GM21528 (cell line): ENCODE measurements around the gene SELENOO.

ENCODE experiments used
- ATAC-seq: cut with Tn5 transposase; IDR thresholded peaks from one replicate; pipeline ENCODE4 v1.9.1; 2021; ENCODE audit warnings: mild to moderate bottlenecking, moderate library complexity; ENCODE audit not compliant: unreplicated experiment, low FRiP score

SELENOO gene

DNA sequence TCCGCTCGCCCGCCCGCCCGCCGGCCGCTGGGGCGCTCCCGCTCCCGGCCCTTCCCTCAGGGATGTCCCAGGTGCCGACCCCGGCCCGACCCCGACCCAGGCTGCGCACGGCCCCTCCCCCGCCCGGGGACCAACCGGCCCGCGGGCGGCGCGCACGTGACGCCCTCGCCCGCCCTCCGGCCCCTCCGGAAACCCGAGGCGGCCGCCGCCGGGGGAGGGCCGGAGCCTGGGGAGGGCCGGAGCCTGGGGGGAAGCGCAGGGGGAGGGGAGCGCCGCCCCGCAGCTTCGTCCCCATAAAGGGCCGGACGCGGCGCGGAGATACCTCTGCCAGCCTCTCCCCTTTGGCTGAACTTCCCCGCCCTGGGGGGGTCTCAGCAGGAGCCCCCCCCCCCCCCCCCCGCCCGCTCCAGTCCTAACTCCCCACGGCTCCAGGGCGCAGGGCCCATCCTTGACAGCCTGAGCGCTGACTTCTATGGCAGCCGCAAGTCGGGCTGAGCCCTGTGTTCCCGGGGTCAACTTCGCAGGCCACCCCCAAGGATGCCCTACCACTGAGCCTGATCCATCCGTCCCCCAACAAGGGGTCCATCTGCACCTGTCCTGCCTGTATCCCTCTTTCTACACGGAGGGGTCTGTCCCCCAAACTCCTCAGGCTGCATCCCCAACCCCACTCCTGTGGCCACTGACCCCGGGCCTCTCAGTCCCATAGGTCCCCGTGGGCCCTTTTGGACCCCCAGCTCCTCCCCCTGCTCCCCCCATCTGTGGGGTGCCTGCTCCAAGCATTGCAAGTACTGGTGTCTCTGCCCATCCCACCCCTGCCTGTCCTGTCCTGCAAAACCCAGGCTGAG lies 61.0 kb downstream of the SELENOO start, which contains the start of gene MAPK12:
MAPK12 (minus strand) TSS at position 69 of the 845 bp plus-strand sequence. CDS start 174 bp downstream, outside the sequence.
- no peak for ATAC-seq

DNA sequence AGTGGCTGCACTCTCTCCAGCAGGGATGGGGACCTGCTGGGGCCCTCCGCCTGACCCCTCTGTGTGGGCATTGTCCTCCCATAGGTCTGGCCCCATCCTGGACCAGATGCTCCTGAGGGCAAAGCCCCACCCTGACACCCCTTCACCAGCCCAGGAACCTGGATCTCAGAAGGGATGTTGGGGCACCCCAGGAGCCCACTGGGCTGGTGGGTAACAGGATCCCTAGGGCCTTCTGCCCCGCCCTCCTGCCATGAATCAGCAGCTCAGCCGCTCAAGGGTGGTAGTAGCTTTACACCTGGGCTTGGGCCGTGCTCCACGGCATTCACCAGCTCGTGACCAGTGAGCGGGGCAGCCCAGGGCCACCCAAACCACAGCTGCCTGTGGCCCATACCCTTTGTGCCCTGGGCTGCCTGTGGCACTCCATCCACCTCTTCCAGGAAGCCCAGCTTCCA lies 61.7 kb downstream of the SELENOO start:
- ATAC-seq = no peak

DNA sequence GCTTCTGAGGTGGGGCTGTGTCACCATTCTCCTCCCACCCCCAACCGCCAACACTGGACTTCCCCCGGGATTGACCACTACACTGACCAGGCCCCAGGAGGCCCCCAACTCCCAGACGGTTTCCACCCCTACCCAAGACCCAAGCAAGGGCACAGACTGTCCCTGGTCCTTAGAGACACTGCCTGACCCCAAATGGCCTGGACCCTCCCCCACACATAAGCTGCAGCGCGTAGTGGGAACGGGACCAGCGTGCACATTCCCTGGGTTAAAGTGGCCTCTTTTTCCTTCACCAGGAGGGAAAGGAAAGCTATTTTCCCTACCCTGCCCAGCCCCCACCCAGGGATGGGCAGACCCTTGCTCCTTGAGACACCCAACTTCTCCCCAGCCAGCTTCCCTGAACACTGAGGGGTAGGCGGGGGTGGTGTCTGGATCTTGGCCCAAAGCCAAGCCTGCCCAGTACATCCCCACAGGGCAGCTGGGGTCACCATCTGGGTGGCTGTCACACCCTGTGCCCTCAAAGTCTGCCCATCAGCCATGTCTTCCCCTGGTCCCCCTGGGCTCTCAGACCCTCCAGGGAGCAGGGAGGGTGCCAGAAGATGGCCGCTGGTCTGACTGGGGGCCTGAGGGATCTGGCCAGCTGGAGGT lies 62.3 kb downstream of the SELENOO start:
- no peak for ATAC-seq

DNA sequence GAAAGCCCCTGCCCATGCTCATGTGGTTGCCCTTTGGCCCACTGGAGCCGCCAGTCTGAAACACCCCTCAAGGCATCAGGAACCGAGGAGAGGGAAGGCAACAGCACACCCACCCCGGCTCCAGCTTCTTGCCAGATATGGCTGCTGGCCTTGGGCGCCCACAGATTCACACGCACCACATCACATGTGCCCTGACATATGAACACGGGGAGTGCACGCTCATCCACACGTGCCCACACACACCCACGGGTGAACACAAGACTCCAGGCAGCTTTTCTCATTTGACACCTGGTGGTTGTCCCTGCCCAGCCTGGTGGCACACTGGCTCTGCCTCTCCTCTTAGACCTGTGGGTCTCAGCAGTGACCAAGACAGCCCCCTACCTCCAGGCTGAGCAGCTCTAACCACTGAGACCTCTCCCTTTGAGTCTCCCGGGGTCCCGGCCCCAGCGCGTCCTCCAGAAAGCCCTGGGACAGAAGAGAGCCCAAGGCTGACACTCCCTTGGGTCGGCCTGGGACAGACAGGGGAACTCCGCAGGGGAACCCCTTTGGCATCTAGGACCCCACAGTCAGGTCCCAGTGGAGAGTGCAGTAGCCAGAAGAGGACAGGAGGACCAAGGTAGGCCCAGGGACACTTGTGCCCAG lies 63.4 kb downstream of the SELENOO start:
- no peak for ATAC-seq

DNA sequence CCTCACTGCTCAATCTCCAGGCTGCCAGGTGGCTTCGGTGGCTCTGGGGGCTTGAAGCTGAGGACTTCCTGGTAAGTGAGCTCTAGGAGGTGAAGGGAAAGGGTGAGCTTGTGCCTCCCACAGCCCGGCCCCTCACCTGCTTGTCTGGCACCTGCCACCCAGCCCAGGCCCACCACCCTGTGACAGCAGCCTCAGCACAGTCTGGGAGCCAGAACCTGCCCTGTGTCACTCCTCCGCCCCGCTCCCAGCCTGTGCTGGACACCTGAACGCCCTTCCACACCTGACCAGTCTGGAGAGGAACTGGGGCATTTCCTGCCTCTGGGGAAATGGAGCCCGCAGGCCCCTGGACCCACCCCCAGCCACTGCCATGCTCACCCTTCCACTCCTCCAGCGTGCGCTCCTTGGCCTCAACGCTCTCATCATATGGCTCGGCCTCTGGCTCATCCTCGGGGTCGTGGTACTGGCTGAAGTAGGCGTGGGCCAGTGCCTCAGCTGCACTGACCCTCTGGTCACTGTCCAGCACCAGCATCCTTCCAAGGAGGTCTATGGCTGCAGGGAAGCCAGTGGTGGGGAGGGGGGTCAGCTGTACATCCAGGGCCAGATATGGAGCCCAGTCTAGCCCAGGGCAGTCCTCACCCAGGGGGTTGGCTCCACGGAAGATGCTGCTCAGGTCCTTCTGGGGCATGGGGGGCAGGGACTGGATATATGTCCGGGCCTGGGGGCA lies 64.3 kb downstream of the SELENOO start:
- no peak for ATAC-seq

DNA sequence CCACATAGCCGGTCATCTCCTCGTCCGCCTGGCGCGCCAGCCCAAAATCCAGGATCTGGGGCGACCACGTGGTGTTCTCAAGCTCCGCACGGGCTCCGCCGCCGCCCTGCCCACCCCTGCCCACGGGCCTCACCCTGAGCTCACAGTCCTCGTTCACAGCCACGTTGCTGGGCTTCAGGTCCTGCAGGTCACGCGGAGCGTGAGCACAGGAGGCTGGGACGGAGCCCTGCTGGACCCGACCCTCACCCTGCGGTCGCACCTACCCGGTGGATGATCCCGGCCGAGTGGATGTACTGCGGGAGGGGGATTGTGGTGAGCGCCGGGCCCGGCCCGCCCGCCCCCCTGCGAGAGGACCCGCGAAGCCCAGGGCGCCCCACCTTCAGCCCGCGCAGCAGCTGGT lies 66.2 kb downstream of the SELENOO start:
- no peak for ATAC-seq
